ENCODE data around the gene RNU6-8.

DNA sequence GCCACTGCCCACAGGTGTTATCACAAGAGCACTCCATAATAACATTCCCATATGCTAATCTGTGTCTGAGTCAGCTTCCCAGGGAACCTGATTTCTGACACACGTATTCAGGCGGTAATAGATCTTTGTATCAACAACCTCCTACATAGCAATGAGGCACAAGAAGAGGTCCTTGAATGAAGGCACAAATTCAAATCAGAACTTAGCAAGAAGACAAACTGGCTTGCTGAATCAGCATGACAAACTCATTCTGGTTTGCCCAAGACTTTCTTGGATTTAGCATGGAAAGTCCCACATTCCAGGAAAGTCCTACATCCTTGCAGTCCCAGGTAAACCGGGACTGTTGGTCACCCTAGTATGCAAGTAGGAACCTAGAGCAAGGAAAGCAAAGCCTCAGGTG is 35.2 kb downstream of the RNU6-8 start:
- TF ChIP-seq, protein P1, sequence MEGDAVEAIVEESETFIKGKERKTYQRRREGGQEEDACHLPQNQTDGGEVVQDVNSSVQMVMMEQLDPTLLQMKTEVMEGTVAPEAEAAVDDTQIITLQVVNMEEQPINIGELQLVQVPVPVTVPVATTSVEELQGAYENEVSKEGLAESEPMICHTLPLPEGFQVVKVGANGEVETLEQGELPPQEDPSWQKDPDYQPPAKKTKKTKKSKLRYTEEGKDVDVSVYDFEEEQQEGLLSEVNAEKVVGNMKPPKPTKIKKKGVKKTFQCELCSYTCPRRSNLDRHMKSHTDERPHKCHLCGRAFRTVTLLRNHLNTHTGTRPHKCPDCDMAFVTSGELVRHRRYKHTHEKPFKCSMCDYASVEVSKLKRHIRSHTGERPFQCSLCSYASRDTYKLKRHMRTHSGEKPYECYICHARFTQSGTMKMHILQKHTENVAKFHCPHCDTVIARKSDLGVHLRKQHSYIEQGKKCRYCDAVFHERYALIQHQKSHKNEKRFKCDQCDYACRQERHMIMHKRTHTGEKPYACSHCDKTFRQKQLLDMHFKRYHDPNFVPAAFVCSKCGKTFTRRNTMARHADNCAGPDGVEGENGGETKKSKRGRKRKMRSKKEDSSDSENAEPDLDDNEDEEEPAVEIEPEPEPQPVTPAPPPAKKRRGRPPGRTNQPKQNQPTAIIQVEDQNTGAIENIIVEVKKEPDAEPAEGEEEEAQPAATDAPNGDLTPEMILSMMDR (IDR thresholded peaks at IDR 0.05) = no peak
- TF ChIP-seq POLR2A (IDR thresholded peaks at IDR 0.05) = no peak
